DND-41 (cell line): Measurements from ENCODE around the gene ZCCHC24.

Source experiments
- CTCF ChIP-seq: IDR thresholded peaks from 2 replicates; pipeline ENCODE4 v1.5.1; 2012; ENCODE audit warnings: borderline replicate concordance, low read length, moderate library complexity, mild to moderate bottlenecking; ENCODE audit not compliant: poor library complexity, severe bottlenecking; ENCODE audit errors: extremely low read depth
- EZH2 ChIP-seq: IDR thresholded peaks from 3 replicates; pipeline ENCODE4 v1.6.1; 2012; ENCODE audit warnings: borderline replicate concordance, low read depth, mild to moderate bottlenecking, moderate library complexity, low read length, inconsistent platforms; ENCODE audit not compliant: severe bottlenecking

- TF ChIP-seq CTCF (peak; percentile 63), EZH2 (no peak)
Observed at GRCh38 chr10:79487296-79488194, 42.1 kb upstream of the ZCCHC24 start.
